RPMI8226 (cell line): ENCODE results near the gene GNAQ.

Experiments
- DNase-seq: peaks from one replicate; pipeline ENCODE4 v3.0.0-alpha.2; 2015

The GNAQ gene

GRCh38 chr9:77965445-77966123, 66.0 kb downstream of the GNAQ start:
- DNase-seq, result no peak

DNA sequence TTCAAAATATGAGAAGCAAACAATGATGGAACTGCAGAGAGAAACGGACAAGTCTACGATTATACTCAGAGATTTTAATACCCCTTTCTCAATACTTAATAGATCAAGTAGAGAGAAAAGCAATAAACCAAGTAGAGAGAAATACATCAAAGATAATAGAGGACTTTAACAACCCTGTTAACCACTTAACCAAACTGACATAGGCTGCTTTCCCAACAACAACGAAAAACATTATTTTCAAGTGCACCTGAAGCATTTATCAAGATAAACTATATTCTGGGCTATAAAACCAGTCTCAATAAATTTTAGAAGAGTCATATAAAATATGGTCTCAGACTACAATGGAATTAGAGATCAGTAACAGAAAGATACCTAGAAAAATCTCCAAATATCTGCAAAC, 67.4 kb downstream of the GNAQ start:
- DNase-seq, result no peak

DNA sequence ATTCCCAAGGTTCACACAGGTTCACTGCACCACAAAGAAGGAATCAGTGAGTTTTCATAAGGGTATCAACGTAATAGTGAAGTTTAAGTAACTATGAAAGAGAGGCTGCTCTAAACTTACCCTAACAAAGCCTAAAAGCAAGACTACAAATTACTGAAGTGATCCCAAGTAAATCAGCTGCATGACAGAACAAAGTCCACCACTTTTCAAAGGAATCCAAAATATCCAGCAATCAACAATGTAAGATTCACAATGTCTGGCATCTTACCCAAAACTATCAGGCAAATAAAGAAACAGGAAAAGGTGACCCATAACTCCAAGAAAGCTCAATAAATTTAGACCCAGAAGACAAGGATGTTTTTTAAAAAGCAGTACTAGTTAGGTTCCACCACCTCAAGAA, 70.1 kb downstream of the GNAQ start:
- no peak for DNase-seq

GRCh38 chr9:77960356-77961153, 71.1 kb downstream of the GNAQ start:
- no peak for DNase-seq

- no peak for DNase-seq
Observed at GRCh38 chr9:77959803-77960202, 71.8 kb downstream of the GNAQ start.

DNA sequence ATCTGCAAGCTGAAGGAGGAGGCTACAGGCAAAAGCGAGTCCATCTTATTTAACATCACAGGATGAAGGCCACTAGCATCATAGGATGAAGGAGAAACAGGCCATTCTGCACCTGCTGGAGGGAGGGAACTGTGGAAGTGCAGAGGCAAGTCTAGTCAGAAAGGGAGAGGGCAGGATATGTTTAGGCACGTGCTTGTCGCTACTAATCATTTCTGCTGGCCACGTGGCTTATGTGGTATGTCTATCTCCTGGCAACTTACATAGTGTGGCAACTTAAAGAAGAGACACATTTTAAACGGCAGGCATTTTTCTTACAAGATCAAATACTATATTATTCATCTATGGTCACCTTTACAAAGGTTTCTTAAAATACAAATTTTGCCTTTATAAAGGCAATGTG, 74.0 kb downstream of the GNAQ start:
- DNase-seq, result no peak

DNA sequence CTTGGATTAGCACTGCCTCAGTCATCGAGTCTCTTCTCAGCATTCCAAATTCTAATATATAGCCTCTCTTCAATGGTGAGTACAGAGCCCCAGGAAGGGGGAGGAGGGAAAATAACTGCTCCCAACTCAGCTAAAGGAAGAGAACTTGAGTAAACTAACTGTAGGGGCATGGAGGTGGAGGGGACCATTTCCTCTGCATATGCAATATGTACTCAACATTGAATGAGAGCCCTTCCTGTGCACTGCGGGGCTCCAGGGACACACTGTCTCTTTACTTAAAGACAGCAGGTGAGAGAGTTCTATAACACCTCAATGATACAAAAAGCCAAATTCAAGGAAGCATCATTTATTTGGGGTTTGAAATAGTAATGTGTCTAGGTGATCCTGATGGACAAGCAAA, 75.1 kb downstream of the GNAQ start:
- no peak for DNase-seq

DNA sequence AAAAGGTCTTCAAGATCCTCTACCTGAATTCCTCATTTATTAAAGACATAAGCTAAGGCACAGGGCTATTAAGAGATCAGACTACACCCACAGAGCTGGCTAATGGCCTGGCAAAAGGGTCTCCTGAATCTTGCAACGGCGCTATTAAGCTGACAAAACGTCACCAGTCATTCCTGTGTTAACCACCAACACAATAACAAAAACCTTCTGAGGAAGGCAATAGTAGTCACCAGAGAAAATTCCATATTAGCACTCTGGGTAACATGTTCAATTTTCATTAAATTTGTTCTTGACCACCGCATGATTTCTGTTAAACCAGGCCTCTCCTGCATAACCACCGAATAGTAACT, 77.0 kb downstream of the GNAQ start:
- no peak for DNase-seq

GRCh38 chr9:77954013-77954665, 77.5 kb downstream of the GNAQ start:
- no peak for DNase-seq

GRCh38 chr9:77953590-77953989, 78.0 kb downstream of the GNAQ start:
- no peak for DNase-seq

- DNase-seq, result no peak
Observed at GRCh38 chr9:77952635-77953328, 78.8 kb downstream of the GNAQ start.

DNA sequence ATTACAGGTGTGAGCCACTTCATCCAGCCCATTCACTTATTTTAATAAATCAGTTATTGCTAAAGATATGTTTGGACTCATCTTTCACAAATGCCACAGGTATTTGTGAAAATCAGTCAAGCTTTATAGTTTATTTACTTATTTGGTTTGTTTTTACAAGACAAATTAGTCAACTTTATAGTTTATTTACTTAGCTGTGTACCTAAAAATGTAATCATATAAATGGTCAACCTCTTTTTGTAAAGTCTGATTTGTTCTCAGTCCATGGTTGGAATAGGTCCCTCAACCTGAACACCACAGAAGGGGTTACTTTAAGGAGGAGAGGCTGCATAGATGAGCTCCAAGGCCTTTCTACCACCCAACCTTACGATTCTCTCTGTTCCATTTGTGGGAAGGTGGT, 80.2 kb downstream of the GNAQ start:
- no peak for DNase-seq

GRCh38 chr9:77949751-77950436, 81.7 kb downstream of the GNAQ start:
- no peak for DNase-seq

DNA sequence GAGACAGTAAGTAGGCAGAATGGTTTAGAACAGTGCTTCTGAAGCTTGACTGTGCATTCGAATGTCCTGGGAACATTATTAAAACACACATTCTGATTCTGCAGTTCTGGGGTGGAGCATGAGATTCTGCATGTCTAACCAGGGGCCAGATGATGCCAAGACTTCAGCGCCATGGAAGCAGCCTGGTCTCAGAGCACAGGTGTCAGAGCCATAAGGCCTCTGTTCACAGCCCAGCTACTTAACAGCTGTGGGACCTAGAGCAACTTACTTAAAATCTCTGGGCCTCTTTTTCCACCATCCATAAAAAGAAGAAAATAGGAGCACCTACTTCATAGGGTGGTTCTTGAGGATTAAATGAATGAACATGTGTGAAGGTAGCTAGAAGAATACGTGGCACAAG, 84.0 kb downstream of the GNAQ start:
- no peak for DNase-seq

DNA sequence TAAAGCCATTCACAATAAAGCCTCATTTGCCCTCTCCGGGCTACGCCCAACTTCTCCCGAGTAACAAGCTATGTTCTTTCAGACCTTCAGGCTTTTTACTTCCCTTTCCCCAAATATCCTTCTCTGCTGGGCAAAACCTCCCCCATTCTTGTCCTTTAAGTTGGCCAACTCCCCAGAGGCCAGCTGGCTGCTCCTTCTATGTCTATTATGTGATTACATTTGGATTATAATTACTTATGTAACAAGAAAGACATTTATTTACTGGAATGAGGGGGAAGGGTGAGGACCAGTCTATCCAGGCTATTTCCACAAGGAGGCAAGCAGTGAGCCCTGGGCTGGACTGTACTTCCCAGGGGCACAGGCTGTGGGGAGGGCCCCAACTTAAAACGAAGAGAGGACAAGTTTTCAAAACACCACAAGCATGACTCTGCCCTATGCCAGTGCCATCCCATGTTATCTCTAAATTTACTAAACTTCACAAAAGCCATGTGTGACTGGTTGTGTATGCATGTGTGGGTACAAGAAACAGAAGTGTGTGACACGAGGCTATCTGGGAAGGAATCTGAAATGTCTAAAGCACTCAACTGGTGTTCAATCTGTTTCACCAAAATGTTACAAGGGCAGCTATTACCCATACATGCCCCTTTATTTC, 84.5 kb downstream of the GNAQ start:
- no peak for DNase-seq

GRCh38 chr9:77946296-77946695, 85.3 kb downstream of the GNAQ start:
- DNase-seq, result no peak

DNA sequence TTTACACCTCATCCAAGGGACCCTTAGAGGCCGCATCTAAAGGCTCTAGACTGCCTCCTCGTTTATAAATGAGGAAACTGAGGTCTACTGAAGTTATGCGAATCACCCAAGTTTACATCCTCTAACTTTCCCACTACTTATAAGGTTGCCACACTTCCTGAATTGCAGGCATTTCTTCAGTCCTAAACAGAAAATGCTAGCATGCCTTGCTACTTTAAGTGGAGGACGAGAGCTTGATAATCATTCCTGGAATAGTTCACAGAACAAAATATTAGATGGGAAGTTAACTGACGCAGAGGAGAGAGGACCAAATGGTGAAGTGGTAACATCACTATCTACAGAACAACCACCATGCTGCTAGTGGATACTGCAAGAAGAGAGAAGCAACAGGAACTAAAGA, 85.8 kb downstream of the GNAQ start:
- no peak for DNase-seq

GRCh38 chr9:77944556-77945243, 86.9 kb downstream of the GNAQ start:
- no peak for DNase-seq

DNA sequence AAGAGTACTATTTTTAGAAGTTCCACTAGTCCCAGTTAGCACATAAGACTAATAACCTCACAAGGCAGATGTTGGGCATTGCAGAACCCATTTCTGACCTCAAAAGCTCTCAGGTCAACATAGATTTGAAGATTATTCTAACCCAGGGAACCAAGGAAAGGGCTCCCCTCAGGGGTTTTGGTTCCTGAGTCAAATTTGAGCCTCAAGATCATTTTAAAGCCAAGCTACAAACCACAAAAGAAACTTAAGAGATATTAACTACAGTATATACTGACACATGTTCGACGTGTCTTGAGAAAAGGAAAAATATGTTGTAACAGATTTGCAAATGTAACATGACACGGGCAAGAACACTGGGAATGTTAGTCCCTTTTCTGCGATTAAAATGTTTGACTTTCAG, 88.6 kb downstream of the GNAQ start:
- DNase-seq, result no peak

DNA sequence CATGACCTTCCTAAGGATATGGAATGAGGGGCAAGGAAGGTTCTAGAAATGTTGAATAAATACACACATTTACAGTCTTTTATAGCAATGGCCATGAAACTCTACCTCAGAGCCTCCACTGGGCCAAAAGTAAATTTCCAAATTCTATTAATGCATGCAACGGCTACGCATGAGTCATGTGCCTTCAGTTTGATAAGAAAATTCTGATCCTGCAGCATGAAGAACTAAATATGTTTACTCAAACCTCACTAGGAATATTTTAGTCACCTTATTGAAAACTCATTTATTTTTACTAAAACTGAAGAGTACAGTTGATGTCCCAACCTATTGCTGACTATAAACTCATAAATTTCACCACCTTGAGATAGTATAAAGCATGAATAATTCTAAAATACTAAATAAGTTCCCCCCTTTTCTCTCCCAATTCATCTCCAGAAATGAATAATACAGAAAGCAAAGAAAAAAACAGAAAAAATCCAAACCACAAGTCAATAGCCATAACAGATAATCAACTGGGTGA, 92.4 kb downstream of the GNAQ start:
- no peak for DNase-seq

DNA sequence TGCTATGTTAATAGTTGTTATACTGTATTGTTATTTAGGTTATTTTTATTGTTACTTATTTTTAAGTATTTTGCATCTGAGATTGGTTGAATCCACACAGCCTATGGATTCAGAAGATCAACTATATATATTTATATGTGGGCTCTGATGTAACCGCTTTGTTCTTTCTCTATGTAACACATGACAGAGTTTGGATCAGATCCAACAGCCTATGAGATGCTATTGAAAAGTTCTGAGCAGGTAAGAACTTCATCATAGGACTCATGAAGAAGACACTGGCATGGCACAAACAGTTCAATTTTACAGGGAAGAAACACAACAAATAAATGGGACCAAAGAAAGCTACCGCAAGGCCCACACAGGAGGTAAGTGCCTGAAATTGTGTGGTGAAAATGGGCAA, 93.4 kb downstream of the GNAQ start:
- DNase-seq, result no peak

- DNase-seq, result peak; percentile 21
Observed at GRCh38 chr9:77935974-77936373, 95.6 kb downstream of the GNAQ start.
